Lower leg skin (tissue), 4 donors: Measurements from ENCODE around the gene CREB5. TPM values are rescaled to one million over a fixed set of nuclear protein-coding genes. Genes with fewer than 3 reads are reported as not detected.

ENCODE experiments used
- DNase-seq, 2 donors: peaks; one replicate each; pipeline ENCODE4 v3.0.0-alpha.2; 2019; ENCODE audit warnings: low spot score in 2 of 2
- H3K4me3 ChIP-seq: fragments of 200-600 bp; sonication (generic); 2 replicates; pipeline ENCODE4 v1.5.1; 2017; ENCODE audit warnings: mild to moderate bottlenecking, low read depth; ENCODE audit not compliant: poor library complexity, severe bottlenecking
- CTCF ChIP-seq, 3 donors: fragments of 450-650 bp; IDR thresholded peaks; one replicate each; pipeline ENCODE4 v1.5.1; 2016; ENCODE audit warnings: antibody characterized with exemption in 3 of 3, mild to moderate bottlenecking in 3 of 3, moderate library complexity in 2 of 3
- POLR2A ChIP-seq, 2 donors: fragments of 450-650 bp; IDR thresholded peaks; one replicate each; pipeline ENCODE4 v1.6.1; 2016 to 2017; ENCODE audit warnings: antibody characterized with exemption in 2 of 2, mild to moderate bottlenecking in 1 of 2, moderate library complexity in 1 of 2
- WGBS, 2 donors: methylation state at CpG; one replicate each; pipeline ENCODE4 v1.1.5; 2018; 5-methylcytosine and 5-hydroxymethylcytosine counted together
- intact Hi-C: fragments of 100-400 bp; cut with DNase I; formaldehyde crosslinking; loops from one replicate; pipeline ENCODE4 v1.15.0; 2023; ENCODE audit warnings: low total_unique reads
- total RNA-seq, 4 donors: library from RNA; depleted of rRNA; stranded (reverse); fragments of >200 nt; gene quantifications; one replicate each; pipeline ENCODE4 v1.1.0, GENCODE V29; 2016

Gene CREB5
- total RNA-seq, 4 donors from 2014 or later = 2.5 to 15.0 (median 5.4) TPM

- WGBS, 2 donors = 61% methylated on average over 5 of the region's 5 CpGs
- intact Hi-C loops = no loop called here
- no peak for DNase-seq
- no peak for TF ChIP-seq POLR2A (IDR thresholded peaks at IDR 0.05)
- no peak for TF ChIP-seq CTCF (IDR thresholded peaks at IDR 0.05)
- H3K4me3 ChIP-seq = no peak overlapping the region
Measured at GRCh38 chr7:28623105-28623730, 210.9 kb downstream of the CREB5 start.

- intact Hi-C loops = no loop called here
- 64% methylated on average over 5 of the region's 5 CpGs for WGBS, 2 donors
- no peak overlapping the region for H3K4me3 ChIP-seq
- no peak for DNase-seq
- TF ChIP-seq CTCF (IDR thresholded peaks at IDR 0.05) (no peak), POLR2A (IDR thresholded peaks at IDR 0.05) (no peak)
Measured at GRCh38 chr7:28623863-28624262, 211.5 kb downstream of the CREB5 start.

GRCh38 chr7:28625432-28625831 is 213.1 kb downstream of the CREB5 start:
- TF ChIP-seq POLR2A (IDR thresholded peaks at IDR 0.05) (no peak), CTCF (IDR thresholded peaks at IDR 0.05) (no peak)
- DNase-seq = no peak
- intact Hi-C loops = no loop called here
- H3K4me3 ChIP-seq = no peak overlapping the region
- WGBS, 2 donors = 50 to 83% methylated on average over 2 of the region's 2 CpGs

- intact Hi-C loops = no loop called here
- DNase-seq = no peak
- WGBS, 2 donors = 45 to 59% methylated on average over 1 of the region's 1 CpG
Measured at GRCh38 chr7:28626221-28626620, 213.9 kb downstream of the CREB5 start.

GRCh38 chr7:28626624-28627262 is 214.4 kb downstream of the CREB5 start:
- DNase-seq = no peak
- WGBS, 2 donors = 21 to 24% methylated on average over 8 of the region's 8 CpGs
- TF ChIP-seq CTCF (IDR thresholded peaks at IDR 0.05) = no peak
- TF ChIP-seq POLR2A (IDR thresholded peaks at IDR 0.05) = no peak
- no peak overlapping the region for H3K4me3 ChIP-seq
- intact Hi-C loops = no loop called here

More at GRCh38 chr7:28626221-28626620, 213.9 kb downstream of the CREB5 start:
- TF ChIP-seq POLR2A (IDR thresholded peaks at IDR 0.05) = no peak
- no peak for TF ChIP-seq CTCF (IDR thresholded peaks at IDR 0.05)
- no peak overlapping the region for H3K4me3 ChIP-seq
